DND-41 (cell line): ENCODE measurements around the gene NCOR2.

Experiments used
- CTCF ChIP-seq: IDR thresholded peaks from 2 replicates; pipeline ENCODE4 v1.5.1; 2012; ENCODE audit warnings: borderline replicate concordance, low read length, moderate library complexity, mild to moderate bottlenecking; ENCODE audit not compliant: poor library complexity, severe bottlenecking; ENCODE audit errors: extremely low read depth
- EZH2 ChIP-seq: IDR thresholded peaks from 3 replicates; pipeline ENCODE4 v1.6.1; 2012; ENCODE audit warnings: borderline replicate concordance, low read depth, mild to moderate bottlenecking, moderate library complexity, low read length, inconsistent platforms; ENCODE audit not compliant: severe bottlenecking

GRCh38 chr12:124539084-124540041, 28.0 kb downstream of the NCOR2 start:
- TF ChIP-seq CTCF, result no peak
- no peak for TF ChIP-seq EZH2
